ENCODE results near the gene NFATC2IP.

- no peak for TF ChIP-seq CTCF (optimal IDR thresholded peaks at IDR 0.05 in 1 of 3, IDR thresholded peaks at IDR 0.05 in 1 of 3, conservative IDR thresholded peaks at IDR 0.05 in 1 of 3; ENCODE audit: extremely low read depth in 1 of 3, insufficient read depth in 2 of 3, low read length in 3 of 3)
- no peak for TF ChIP-seq EZH2 (IDR thresholded peaks at IDR 0.05; ENCODE audit: low read length)
Observed at GRCh38 chr16:28930652-28931051, 20.1 kb upstream of the NFATC2IP start.
